Esophagus squamous epithelium (tissue), 5 donors: ENCODE data around the gene SPR. TPM values are rescaled to one million over a fixed set of nuclear protein-coding genes. Genes with fewer than 3 reads are reported as not detected.
"Not testable (repeated sequence)": the region's sequence is repeated elsewhere in the genome, so short reads cannot be mapped to it uniquely, and the experiment has no call there.

Experiments used
- DNase-seq: peaks from one replicate; lab custom pipeline; 2025; lab: John Stamatoyannopoulos, UW
- H3K27ac ChIP-seq, 4 donors: fragments of 200-600 bp; sonication (generic); one replicate each; pipeline ENCODE4 v1.5.1; 2016 to 2019; ENCODE audit warnings: mild to moderate bottlenecking in 1 of 4
- H3K27me3 ChIP-seq, 4 donors: fragments of 200-600 bp; sonication (generic); 1 replicate in 3 of 4; 2 replicates in 1 of 4; pipeline versions ENCODE4 v1.5.1 to v1.6.0; 2017 to 2021; ENCODE audit warnings: antibody characterized with exemption in 1 of 4
- H3K36me3 ChIP-seq, 3 donors: fragments of 200-600 bp; sonication (generic); one replicate each; pipeline ENCODE4 v1.5.1; 2016 to 2019
- H3K4me1 ChIP-seq, 3 donors: fragments of 200-600 bp; sonication (generic); one replicate each; pipeline ENCODE4 v1.5.1; 2017 to 2019
- H3K4me3 ChIP-seq, 4 donors: fragments of 200-600 bp; sonication (generic); 1 replicate in 3 of 4; 2 replicates in 1 of 4; pipeline ENCODE4 v1.5.1; 2016 to 2019; ENCODE audit warnings: mild to moderate bottlenecking in 2 of 4, moderate library complexity in 1 of 4
- H3K9me3 ChIP-seq, 3 donors: fragments of 200-600 bp; sonication (generic); one replicate each; pipeline ENCODE4 v1.5.1; 2016 to 2019
- POLR2A ChIP-seq, 4 donors: fragments of 450-650 bp; IDR thresholded peaks; one replicate each; pipeline ENCODE4 v1.6.1; 2017; ENCODE audit warnings: antibody characterized with exemption in 4 of 4, mild to moderate bottlenecking in 4 of 4, moderate library complexity in 3 of 4
- WGBS, 2 donors: methylation state at CpG; one replicate each; pipeline ENCODE4 v1.1.5; 2018; 5-methylcytosine and 5-hydroxymethylcytosine counted together
- intact Hi-C: fragments of 100-400 bp; cut with DNase I; formaldehyde crosslinking; loops from one replicate; pipeline ENCODE4 v1.15.0; 2022
- total RNA-seq, 4 donors: library from RNA; depleted of rRNA; stranded (reverse); fragments of >200 nt; gene quantifications; one replicate each; pipeline ENCODE4 v1.1.0, GENCODE V29; 2016
- TF ChIP-seq, protein P1 (sequence below), 6 experiments: fragments of 450-650 bp in 4 of 6; fragments of 200-600 bp in 2 of 6; sonication (generic) in 2 of 6; IDR thresholded peaks; one replicate each; pipeline ENCODE4 v1.5.1; 2016 to 2019; ENCODE audit warnings: antibody characterized with exemption in 6 of 6, mild to moderate bottlenecking in 4 of 6, moderate library complexity in 4 of 6
- donor health status: DM: yes; HTN: yes; CAD: no.

SPR gene
- total RNA-seq, 4 donors from 2014 or later, result 16.6 to 30.9 (median 22.8) TPM

DNA sequence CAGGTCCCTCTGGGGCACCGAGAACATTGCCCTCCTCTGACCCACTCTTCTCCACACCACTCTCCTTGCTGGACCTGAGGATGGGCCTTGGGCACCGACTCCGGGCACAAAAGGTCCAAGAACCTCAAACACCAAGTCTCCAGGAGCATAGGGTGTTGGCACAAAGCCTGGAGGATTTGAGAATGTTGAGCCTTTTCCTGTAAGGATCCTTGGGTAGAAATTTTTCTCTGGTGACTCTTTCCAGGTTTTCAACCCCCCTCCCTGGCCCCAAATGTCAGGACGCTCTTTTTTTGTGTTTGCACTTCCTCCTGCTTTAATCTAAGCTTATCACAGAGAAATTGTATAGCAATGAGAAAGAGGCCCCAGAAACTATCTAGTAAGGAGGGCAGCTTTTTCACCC, 9.2 kb downstream of the SPR start:
- H3K27ac ChIP-seq, result no peak overlapping the region
- H3K9me3 ChIP-seq, result no peaks in the 10 kb centered on the region
- intact Hi-C loops, result loop anchor here (10.0 kb wide), 1 partner anchor 278 kb away; no protein-coding TSS in a partner anchor
- H3K4me1 ChIP-seq, result peaks cover 0 to 29% (median 9%) of the 10 kb centered on the region in 3 donors
- peaks cover 0 to 12% (median 5%) of the 10 kb centered on the region in 3 donors for H3K36me3 ChIP-seq
- no peak for TF ChIP-seq POLR2A (IDR thresholded peaks at IDR 0.05)
- TF ChIP-seq, protein P1, sequence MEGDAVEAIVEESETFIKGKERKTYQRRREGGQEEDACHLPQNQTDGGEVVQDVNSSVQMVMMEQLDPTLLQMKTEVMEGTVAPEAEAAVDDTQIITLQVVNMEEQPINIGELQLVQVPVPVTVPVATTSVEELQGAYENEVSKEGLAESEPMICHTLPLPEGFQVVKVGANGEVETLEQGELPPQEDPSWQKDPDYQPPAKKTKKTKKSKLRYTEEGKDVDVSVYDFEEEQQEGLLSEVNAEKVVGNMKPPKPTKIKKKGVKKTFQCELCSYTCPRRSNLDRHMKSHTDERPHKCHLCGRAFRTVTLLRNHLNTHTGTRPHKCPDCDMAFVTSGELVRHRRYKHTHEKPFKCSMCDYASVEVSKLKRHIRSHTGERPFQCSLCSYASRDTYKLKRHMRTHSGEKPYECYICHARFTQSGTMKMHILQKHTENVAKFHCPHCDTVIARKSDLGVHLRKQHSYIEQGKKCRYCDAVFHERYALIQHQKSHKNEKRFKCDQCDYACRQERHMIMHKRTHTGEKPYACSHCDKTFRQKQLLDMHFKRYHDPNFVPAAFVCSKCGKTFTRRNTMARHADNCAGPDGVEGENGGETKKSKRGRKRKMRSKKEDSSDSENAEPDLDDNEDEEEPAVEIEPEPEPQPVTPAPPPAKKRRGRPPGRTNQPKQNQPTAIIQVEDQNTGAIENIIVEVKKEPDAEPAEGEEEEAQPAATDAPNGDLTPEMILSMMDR (IDR thresholded peaks at IDR 0.05), result no peak
- no peak overlapping the region for H3K4me3 ChIP-seq
- DNase-seq, result no peak
- peaks cover 0 to 77% (median 0%) of the 10 kb centered on the region in 4 donors for H3K27me3 ChIP-seq
- WGBS, 2 donors, result 60 to 73% methylated on average over 4 of the region's 4 CpGs

GRCh38 chr2:72897785-72898584, 10.8 kb downstream of the SPR start:
- 74% methylated on average over 16 to 18 of the region's 18 CpGs for WGBS, 2 donors
- intact Hi-C loops, result loop anchor here (10.0 kb wide), 1 partner anchor 277 kb away; no protein-coding TSS in a partner anchor
- no peak overlapping the region for H3K4me3 ChIP-seq
- no peaks in the 10 kb centered on the region for H3K9me3 ChIP-seq
- H3K36me3 ChIP-seq, result no peaks in the 10 kb centered on the region
- peaks cover 0 to 92% (median 0%) of the 10 kb centered on the region in 4 donors for H3K27me3 ChIP-seq
- no peak overlapping the region for H3K27ac ChIP-seq
- no peak for DNase-seq
- TF ChIP-seq POLR2A (IDR thresholded peaks at IDR 0.05), result no peak
- TF ChIP-seq, protein P1 (IDR thresholded peaks at IDR 0.05), result no peak
- peaks cover 0 to 29% (median 9%) of the 10 kb centered on the region in 3 donors for H3K4me1 ChIP-seq

DNA sequence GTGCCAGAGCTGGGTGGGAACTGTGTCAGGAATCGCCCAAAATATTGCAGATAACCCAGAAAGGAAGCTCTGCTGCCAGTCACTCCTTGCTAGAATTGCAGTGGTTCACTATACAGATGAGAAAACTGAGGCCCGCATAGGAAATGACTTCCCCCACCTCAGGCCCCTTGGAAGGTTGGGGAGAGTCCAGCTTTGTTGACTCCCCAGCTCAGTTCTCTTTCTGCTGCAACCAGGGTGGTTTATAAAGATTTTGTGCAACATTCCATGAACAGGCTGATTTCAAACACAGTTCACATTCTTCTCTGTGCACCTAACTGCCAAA, 11.3 kb downstream of the SPR start:
- peaks cover 0 to 95% (median 0%) of the 10 kb centered on the region in 4 donors for H3K27me3 ChIP-seq
- H3K9me3 ChIP-seq, result no peaks in the 10 kb centered on the region
- TF ChIP-seq, protein P1 (IDR thresholded peaks at IDR 0.05), result no peak
- TF ChIP-seq POLR2A (IDR thresholded peaks at IDR 0.05), result no peak
- 33 to 64% methylated on average over 1 to 2 of the region's 2 CpGs for WGBS, 2 donors
- intact Hi-C loops, result loop anchor here (10.0 kb wide), 1 partner anchor 276 kb away; no protein-coding TSS in a partner anchor
- no peak overlapping the region for H3K27ac ChIP-seq
- H3K4me3 ChIP-seq, result no peak overlapping the region
- H3K36me3 ChIP-seq, result no peaks in the 10 kb centered on the region
- DNase-seq, result no peak
- peaks cover 0 to 29% (median 9%) of the 10 kb centered on the region in 3 donors for H3K4me1 ChIP-seq

DNA sequence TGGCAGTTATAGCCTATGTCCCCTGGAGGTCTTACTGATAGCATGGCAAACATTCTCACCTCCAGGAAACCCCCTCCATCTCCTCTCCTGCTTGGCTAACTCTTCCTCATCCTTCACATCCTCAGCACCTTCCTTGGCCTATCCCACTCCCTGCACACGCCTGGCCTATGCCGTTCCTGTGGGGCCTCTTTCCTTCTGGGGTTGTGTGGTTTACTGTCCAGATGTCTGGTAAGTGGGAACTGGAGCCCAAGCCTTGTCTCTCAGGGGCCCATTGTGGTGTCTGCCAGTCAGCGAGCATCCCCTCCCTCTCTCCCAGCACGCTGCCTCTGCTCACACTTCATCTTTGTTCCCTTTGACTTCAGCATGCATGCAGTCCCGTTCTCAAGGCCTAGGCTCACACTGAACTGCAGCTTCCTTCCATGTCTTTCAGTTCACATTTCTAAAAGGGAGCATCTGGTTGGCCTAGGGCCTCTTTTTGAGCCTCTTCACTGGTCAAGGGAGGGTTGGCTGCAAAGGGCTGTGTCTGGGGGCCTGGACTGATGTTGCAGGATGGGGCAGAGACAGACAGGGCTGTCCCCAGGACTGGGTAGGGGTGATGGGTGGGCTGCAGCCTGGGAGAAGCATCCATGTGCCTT, 13.1 kb downstream of the SPR start:
- DNase-seq, result no peak
- TF ChIP-seq, protein P1 (IDR thresholded peaks at IDR 0.05), result no peak
- TF ChIP-seq POLR2A (IDR thresholded peaks at IDR 0.05), result no peak
- no peak overlapping the region for H3K27ac ChIP-seq
- H3K4me3 ChIP-seq, result no peak overlapping the region
- no peaks in the 10 kb centered on the region for H3K36me3 ChIP-seq
- WGBS, 2 donors, result 65 to 73% methylated on average over 5 of the region's 5 CpGs
- intact Hi-C loops, result no loop called here
- no peaks in the 10 kb centered on the region for H3K9me3 ChIP-seq
- H3K4me1 ChIP-seq, result peaks cover 0 to 12% (median 7%) of the 10 kb centered on the region in 3 donors
- peaks cover 0 to 94% (median 4%) of the 10 kb centered on the region in 4 donors for H3K27me3 ChIP-seq

- intact Hi-C loops, result no loop called here
- Histone ChIP-seq H3K9me3 (no peaks in the 10 kb centered on the region), H3K4me3 (no peak overlapping the region), H3K36me3 (no peaks in the 10 kb centered on the region), H3K27me3 (peaks cover 0 to 94% (median 5%) of the 10 kb centered on the region in 4 donors), H3K4me1 (peaks cover 0 to under 1% (median 0%) of the 10 kb centered on the region in 3 donors), H3K27ac (no peak overlapping the region)
- DNase-seq, result no peak
- no peak for TF ChIP-seq POLR2A (IDR thresholded peaks at IDR 0.05)
- TF ChIP-seq, protein P1 (IDR thresholded peaks at IDR 0.05), result no peak
- WGBS, 2 donors, result 42 to 67% methylated on average over 1 to 2 of the region's 3 CpGs
These were observed 14.2 kb downstream of the SPR start for GRCh38 chr2:72901426-72901825.

DNA sequence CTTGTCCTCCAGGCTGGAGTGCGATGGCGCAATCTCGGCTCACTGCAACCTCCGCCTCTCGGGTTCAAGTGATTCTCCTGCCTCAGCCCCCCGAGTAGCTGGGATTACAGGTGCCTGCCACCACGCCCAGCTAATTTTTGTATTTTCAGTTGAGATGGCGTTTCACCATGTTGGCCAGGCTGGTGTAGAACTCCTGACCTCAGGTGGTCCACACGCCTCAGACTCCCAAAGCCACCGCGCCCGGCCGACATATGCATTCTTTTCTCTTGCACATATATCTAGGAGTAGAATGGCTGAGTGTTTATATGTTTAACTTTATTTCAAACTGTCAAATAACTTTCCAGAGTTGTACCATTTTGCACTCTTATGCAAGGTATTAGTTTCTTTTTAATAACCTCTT, 20.2 kb downstream of the SPR start:
- intact Hi-C loops, H3K36me3 ChIP-seq, H3K4me1 ChIP-seq, H3K9me3 ChIP-seq, DNase-seq, H3K27ac ChIP-seq, H3K4me3 ChIP-seq: not testable (repeated sequence)
- 87 to 90% methylated on average over 12 to 13 of the region's 13 CpGs for WGBS, 2 donors
- H3K27me3 ChIP-seq, result peaks cover 0 to 98% (median 23%) of the 10 kb centered on the region in 4 donors
